Measurements from ENCODE around the gene GZF1. TPM values are rescaled to one million over a fixed set of nuclear protein-coding genes. Genes with fewer than 3 reads are reported as not detected.
A peak's percentile ranks its signal among the peaks of the same experiment; 100 is the strongest.

GZF1 gene
- polyA plus RNA-seq, 3 donors = 5.5 to 215 (median 7.0) TPM

DNA sequence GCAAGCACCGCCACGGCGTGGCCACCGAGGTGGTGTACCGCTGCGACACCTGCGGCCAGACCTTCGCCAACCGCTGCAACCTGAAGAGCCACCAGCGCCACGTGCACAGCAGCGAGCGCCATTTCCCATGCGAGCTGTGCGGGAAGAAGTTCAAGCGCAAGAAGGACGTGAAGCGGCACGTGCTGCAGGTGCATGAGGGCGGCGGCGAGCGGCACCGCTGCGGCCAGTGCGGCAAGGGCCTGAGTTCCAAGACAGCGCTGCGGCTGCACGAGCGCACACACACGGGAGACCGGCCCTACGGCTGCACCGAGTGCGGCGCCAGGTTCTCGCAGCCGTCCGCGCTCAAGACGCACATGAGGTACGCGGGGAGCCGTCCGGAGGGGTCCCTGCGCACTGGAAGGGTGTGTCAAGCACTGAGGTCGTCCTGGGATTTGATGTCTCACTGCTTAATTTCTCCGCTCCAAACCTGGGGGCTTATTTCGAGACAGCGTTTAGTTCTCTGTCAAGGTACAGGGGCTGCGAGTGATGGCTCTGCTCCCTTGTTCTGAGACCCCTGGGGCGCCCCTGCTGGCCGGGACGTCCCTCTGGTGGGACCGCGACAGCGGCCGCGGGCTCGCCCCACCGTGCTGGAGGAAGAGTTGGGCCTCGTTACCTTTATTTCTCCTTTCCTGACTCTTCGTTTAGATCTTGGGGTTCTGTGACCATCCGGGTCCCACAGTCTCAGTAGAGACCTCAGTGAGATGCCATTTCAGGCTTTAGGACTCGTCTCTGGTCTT is 3.6 kb downstream of the GZF1 start:
- peak overlapping the region; percentile 49 for H3K4me2 ChIP-seq (replicated peaks; ENCODE audit: extremely low read depth, low read length, poor library complexity, severe bottlenecking)
- no peak for DNase-seq
- Mint-ChIP-seq H3K9me3 (peaks cover 0 to 2% (median 0%) of the 10 kb centered on the region in 7 donors), H3K36me3 (peaks cover 38 to 48% of the 10 kb centered on the region in 2 donors), H3K4me1 (peaks cover 49% of the 10 kb centered on the region), H3K27me3 (ENCODE audit: low read depth in 3 of 3) (peaks cover 0 to 3% (median 3%) of the 10 kb centered on the region in 3 donors), H3K4me3 (peak overlapping the region; percentile 67 to 75), H3K27ac (peak overlapping the region; percentile 90 to 96 (median 95))
- H3K36me3 ChIP-seq (replicated peaks in 1 of 2; ENCODE audit: control insufficient read depth in 1 of 2, insufficient read depth in 2 of 2, low read length in 2 of 2) = peaks cover 30 to 47% of the 10 kb centered on the region in 2 donors
- H3K4me3 ChIP-seq (replicated peaks in 1 of 3; ENCODE audit: low read depth in 2 of 3, low read length in 3 of 3) = peak overlapping the region in 1 of 3 experiments; percentile 52
- TF ChIP-seq, protein P1, sequence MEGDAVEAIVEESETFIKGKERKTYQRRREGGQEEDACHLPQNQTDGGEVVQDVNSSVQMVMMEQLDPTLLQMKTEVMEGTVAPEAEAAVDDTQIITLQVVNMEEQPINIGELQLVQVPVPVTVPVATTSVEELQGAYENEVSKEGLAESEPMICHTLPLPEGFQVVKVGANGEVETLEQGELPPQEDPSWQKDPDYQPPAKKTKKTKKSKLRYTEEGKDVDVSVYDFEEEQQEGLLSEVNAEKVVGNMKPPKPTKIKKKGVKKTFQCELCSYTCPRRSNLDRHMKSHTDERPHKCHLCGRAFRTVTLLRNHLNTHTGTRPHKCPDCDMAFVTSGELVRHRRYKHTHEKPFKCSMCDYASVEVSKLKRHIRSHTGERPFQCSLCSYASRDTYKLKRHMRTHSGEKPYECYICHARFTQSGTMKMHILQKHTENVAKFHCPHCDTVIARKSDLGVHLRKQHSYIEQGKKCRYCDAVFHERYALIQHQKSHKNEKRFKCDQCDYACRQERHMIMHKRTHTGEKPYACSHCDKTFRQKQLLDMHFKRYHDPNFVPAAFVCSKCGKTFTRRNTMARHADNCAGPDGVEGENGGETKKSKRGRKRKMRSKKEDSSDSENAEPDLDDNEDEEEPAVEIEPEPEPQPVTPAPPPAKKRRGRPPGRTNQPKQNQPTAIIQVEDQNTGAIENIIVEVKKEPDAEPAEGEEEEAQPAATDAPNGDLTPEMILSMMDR (IDR thresholded peaks at IDR 0.05) = no peak
- peaks cover 76% of the 10 kb centered on the region for H4K20me1 ChIP-seq (ENCODE audit: insufficient read depth, low read length)
- peaks cover 75% of the 10 kb centered on the region for H3K79me2 ChIP-seq (ENCODE audit: insufficient read depth, low read length)
- no peak overlapping the region for H3K9ac ChIP-seq (ENCODE audit: insufficient read depth, low read length, poor library complexity, severe bottlenecking)
- intact Hi-C loops (cut with micrococcal nuclease) = loop anchor here (2.0 to 10.0 kb wide), 3 partner anchors 15 to 237 kb away; partner anchors contain the start of gene NXT1 (in 1 of the 2)
- no peaks in the 10 kb centered on the region for H3K9me3 ChIP-seq (replicated peaks in 1 of 2; ENCODE audit: control insufficient read depth in 1 of 2, insufficient read depth in 1 of 2, low read length in 2 of 2)
- H3K27me3 ChIP-seq (ENCODE audit: control insufficient read depth in 2 of 2, insufficient read depth in 2 of 2, low read length in 2 of 2) = no peaks in the 10 kb centered on the region
- H3K27ac ChIP-seq (ENCODE audit: low read depth in 1 of 2, low read length in 2 of 2) = peak overlapping the region; percentile 63 to 65
- H3K4me1 ChIP-seq (ENCODE audit: control insufficient read depth in 1 of 2, insufficient read depth in 2 of 2, low read length in 2 of 2) = peaks cover 37 to 52% of the 10 kb centered on the region in 2 donors
- H2AFZ ChIP-seq (ENCODE audit: insufficient read depth, low read depth, low read length, poor library complexity, severe bottlenecking) = no peak overlapping the region
- 95% methylated on average over 65 of the region's 65 CpGs for WGBS (ENCODE audit: insufficient coverage)

DNA sequence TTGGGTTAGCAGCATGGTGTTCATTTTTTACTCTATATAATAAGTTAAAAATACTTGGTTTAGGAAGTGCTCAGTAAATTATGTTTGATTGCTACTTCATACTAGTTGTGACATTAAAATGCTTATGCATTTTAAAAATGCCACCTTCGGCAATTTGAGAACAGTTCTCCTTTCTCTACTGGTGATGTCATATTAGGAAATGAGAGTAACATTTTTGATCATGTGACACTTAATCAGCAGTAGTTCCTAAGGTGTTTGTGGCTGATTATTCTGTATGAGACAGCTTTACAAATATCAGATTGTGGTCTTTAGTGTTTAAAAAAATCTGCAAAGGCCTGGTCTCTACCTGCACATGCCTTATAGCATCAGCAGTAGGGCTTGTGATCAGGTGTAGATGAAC is 4.4 kb downstream of the GZF1 start:
- H3K9me3 Mint-ChIP-seq = peaks cover 0 to 2% (median 0%) of the 10 kb centered on the region in 7 donors
- H3K36me3 Mint-ChIP-seq = peaks cover 44 to 55% of the 10 kb centered on the region in 2 donors
- peaks cover 38 to 52% of the 10 kb centered on the region in 2 donors for H3K4me1 ChIP-seq (ENCODE audit: control insufficient read depth in 1 of 2, insufficient read depth in 2 of 2, low read length in 2 of 2)
- DNase-seq = peak; percentile 58 to 89 (median 85)
- H3K9ac ChIP-seq (ENCODE audit: insufficient read depth, low read length, poor library complexity, severe bottlenecking) = no peak overlapping the region
- H3K4me2 ChIP-seq (replicated peaks; ENCODE audit: extremely low read depth, low read length, poor library complexity, severe bottlenecking) = peak overlapping the region; percentile 49
- TF ChIP-seq, protein P1 (IDR thresholded peaks at IDR 0.05) = no peak
- no peaks in the 10 kb centered on the region for H3K27me3 ChIP-seq (ENCODE audit: control insufficient read depth in 2 of 2, insufficient read depth in 2 of 2, low read length in 2 of 2)
- H3K4me1 Mint-ChIP-seq = peaks cover 50% of the 10 kb centered on the region
- no CpG with 5 or more reads among the region's 1 CpG for WGBS (ENCODE audit: insufficient coverage)
- peaks cover 37 to 55% of the 10 kb centered on the region in 2 donors for H3K36me3 ChIP-seq (replicated peaks in 1 of 2; ENCODE audit: control insufficient read depth in 1 of 2, insufficient read depth in 2 of 2, low read length in 2 of 2)
- H3K9me3 ChIP-seq (replicated peaks in 1 of 2; ENCODE audit: control insufficient read depth in 1 of 2, insufficient read depth in 1 of 2, low read length in 2 of 2) = no peaks in the 10 kb centered on the region
- no peak overlapping the region for H2AFZ ChIP-seq (ENCODE audit: insufficient read depth, low read depth, low read length, poor library complexity, severe bottlenecking)
- H3K4me3 ChIP-seq (replicated peaks in 1 of 3; ENCODE audit: low read depth in 2 of 3, low read length in 3 of 3) = peak overlapping the region in 1 of 3 experiments; percentile 52
- peak overlapping the region in 1 of 2 donors; percentile 75 for H3K4me3 Mint-ChIP-seq
- peaks cover 0 to 3% (median 3%) of the 10 kb centered on the region in 3 donors for H3K27me3 Mint-ChIP-seq (ENCODE audit: low read depth in 3 of 3)
- peaks cover 76% of the 10 kb centered on the region for H4K20me1 ChIP-seq (ENCODE audit: insufficient read depth, low read length)
- peaks cover 75% of the 10 kb centered on the region for H3K79me2 ChIP-seq (ENCODE audit: insufficient read depth, low read length)
- peak overlapping the region; percentile 90 to 96 (median 95) for H3K27ac Mint-ChIP-seq
- intact Hi-C loops (cut with micrococcal nuclease) = loop anchor here (5.0 to 10.0 kb wide), 2 partner anchors 212 to 236 kb away; no protein-coding TSS in a partner anchor
- peak overlapping the region; percentile 63 to 65 for H3K27ac ChIP-seq (ENCODE audit: low read depth in 1 of 2, low read length in 2 of 2)
